Muscle layer of colon (tissue), 2 donors: ENCODE data around the gene LIPK.
"Not testable (repeated sequence)": the region's sequence is repeated elsewhere in the genome, so short reads cannot be mapped to it uniquely, and the experiment has no call there.

ENCODE experiments used
- H3K27ac ChIP-seq: one replicate; pipeline ENCODE4 v1.7.0; 2013; ENCODE audit warnings: low read depth, mild to moderate bottlenecking, low read length, moderate library complexity
- H3K27me3 ChIP-seq, 2 donors: one replicate each; pipeline ENCODE4 v1.7.0; 2013; ENCODE audit warnings: low read length in 2 of 2, mild to moderate bottlenecking in 2 of 2; ENCODE audit not compliant: insufficient read depth in 2 of 2, control insufficient read depth in 1 of 2
- H3K36me3 ChIP-seq: one replicate; pipeline ENCODE4 v1.7.0; 2013; ENCODE audit warnings: mild to moderate bottlenecking, low read length; ENCODE audit not compliant: insufficient read depth
- H3K4me1 ChIP-seq: one replicate; pipeline ENCODE4 v1.7.0; 2013; ENCODE audit warnings: mild to moderate bottlenecking, low read length; ENCODE audit not compliant: insufficient read depth
- H3K4me3 ChIP-seq, 2 donors: one replicate each; pipeline ENCODE4 v1.7.0; 2013; ENCODE audit warnings: low read length in 2 of 2, low read depth in 1 of 2, mild to moderate bottlenecking in 1 of 2, moderate library complexity in 1 of 2
- H3K9ac ChIP-seq: one replicate; pipeline ENCODE4 v1.7.0; 2013; ENCODE audit warnings: low read length
- H3K9me3 ChIP-seq: one replicate; pipeline ENCODE4 v1.7.0; 2013; ENCODE audit warnings: mild to moderate bottlenecking, low read length
- donor health status: abdominal sarcoma.
- donor health status: Adenocarcinoma of cecum.

Gene LIPK

DNA sequence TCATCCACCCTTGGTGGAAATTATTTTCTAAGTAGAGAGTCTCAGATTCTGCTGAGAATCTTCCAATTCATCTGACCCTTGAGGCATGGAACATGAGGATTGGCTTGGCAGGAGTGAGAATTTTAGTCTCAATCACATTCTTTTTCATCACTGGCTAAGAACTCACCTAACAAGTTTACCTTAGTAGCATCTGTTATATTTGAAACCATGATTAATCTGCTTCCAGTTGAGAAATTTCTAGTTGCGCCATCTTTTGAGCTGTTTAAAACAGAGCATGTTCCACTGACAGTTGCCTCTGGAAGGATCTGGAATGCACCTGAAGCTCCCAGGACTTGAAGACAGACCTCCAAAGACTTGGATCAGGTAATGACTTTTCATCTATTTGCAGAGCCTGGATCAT, at the start of gene LIPK:
Gene LIPK, plus strand, starts transcription at position 292 of the 400 bp plus-strand sequence. CDS start 18,295 bp downstream, outside the sequence.
- H3K9ac ChIP-seq = no peak within 1 kb of the TSS
- H3K4me3 ChIP-seq = no peak within 1 kb of the TSS
- H3K27ac ChIP-seq = no peak within 1 kb of the TSS
- H3K27me3 ChIP-seq = no peaks in the 10 kb centered on the region
- no peaks in the 10 kb centered on the region for H3K4me1 ChIP-seq
- H3K9me3 ChIP-seq = no peaks in the 10 kb centered on the region
- no peaks in the 10 kb centered on the region for H3K36me3 ChIP-seq

DNA sequence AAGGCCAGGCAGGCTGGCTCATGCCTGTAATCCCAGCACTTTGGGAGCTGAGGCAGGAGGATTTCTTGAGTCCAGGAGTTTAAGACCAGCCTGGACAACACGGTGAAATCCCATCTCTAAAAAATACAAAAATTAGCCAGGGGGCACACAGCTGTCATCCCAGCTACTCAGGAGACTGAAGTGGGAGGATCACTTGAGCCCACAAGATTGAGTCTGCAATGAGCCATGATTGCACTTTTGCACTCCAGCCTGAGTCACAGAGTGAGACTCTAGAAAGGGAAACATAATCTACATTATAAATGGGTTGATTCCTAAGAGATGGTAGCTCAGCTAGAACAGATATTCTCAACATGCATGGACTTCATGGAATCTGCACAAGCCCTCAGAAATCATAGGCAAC, 48.1 kb upstream of the LIPK start:
- Histone ChIP-seq H3K27ac (no peak overlapping the region), H3K9me3 (no peaks in the 10 kb centered on the region), H3K9ac (no peak overlapping the region), H3K4me1 (no peaks in the 10 kb centered on the region), H3K27me3 (no peaks in the 10 kb centered on the region), H3K36me3 (no peaks in the 10 kb centered on the region), H3K4me3 (no peak overlapping the region)

GRCh38 chr10:88659725-88660597, 46.1 kb upstream of the LIPK start:
- no peaks in the 10 kb centered on the region for H3K4me1 ChIP-seq
- H3K9ac ChIP-seq = no peak overlapping the region
- no peak overlapping the region for H3K4me3 ChIP-seq
- H3K9me3 ChIP-seq = no peaks in the 10 kb centered on the region
- H3K27ac ChIP-seq = no peak overlapping the region
- no peaks in the 10 kb centered on the region for H3K36me3 ChIP-seq
- no peaks in the 10 kb centered on the region for H3K27me3 ChIP-seq

- no peaks in the 10 kb centered on the region for H3K27me3 ChIP-seq
- no peaks in the 10 kb centered on the region for H3K36me3 ChIP-seq
- no peaks in the 10 kb centered on the region for H3K4me1 ChIP-seq
- no peak overlapping the region for H3K9ac ChIP-seq
- H3K9me3 ChIP-seq = no peaks in the 10 kb centered on the region
- no peak overlapping the region for H3K27ac ChIP-seq
- H3K4me3 ChIP-seq = no peak overlapping the region
These were observed 45.5 kb upstream of the LIPK start for GRCh38 chr10:88660598-88660884.

DNA sequence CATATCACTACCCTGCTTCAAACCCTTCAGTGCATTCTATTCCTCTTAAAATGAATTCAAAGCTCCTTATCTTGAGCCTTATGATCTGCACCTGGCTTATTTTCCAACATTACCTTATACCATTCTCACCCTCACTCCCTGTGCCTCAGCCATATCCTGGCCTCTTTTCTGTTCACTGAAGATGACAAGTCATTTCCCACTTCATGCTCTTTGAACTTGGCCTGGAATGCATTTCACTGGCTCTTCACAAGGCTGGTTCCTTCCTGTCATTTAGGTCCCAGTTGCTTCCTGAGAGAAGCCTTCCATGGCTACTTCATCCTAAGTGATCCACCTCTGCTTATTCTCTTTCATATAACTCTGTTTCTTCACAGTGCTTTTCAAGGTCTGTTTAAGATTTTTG, 45.0 kb upstream of the LIPK start:
- no peak overlapping the region for H3K27ac ChIP-seq
- no peaks in the 10 kb centered on the region for H3K36me3 ChIP-seq
- no peak overlapping the region for H3K4me3 ChIP-seq
- no peak overlapping the region for H3K9ac ChIP-seq
- no peaks in the 10 kb centered on the region for H3K4me1 ChIP-seq
- no peaks in the 10 kb centered on the region for H3K27me3 ChIP-seq
- no peaks in the 10 kb centered on the region for H3K9me3 ChIP-seq

DNA sequence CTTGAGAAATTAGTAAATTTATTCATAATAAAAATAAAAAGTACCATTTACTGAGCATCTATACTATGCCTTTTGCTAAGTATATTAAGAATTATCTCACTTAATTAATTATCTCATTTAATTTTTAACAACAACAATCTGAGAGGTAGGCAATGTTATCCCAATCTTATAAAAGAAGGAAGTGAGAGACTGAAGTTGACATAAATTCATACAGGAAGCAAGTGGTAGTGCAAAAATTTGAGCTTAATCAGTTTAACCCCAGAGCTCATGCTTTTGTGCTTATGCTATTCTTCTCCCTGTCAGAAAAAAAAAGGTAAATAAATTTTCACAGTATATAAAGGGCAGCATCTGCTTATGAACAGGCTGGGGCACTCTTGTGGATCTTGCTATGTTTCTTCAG, 44.5 kb upstream of the LIPK start:
- no peaks in the 10 kb centered on the region for H3K27me3 ChIP-seq
- no peak overlapping the region for H3K27ac ChIP-seq
- H3K9me3 ChIP-seq = no peaks in the 10 kb centered on the region
- no peaks in the 10 kb centered on the region for H3K36me3 ChIP-seq
- no peak overlapping the region for H3K9ac ChIP-seq
- no peak overlapping the region for H3K4me3 ChIP-seq
- H3K4me1 ChIP-seq = no peaks in the 10 kb centered on the region

DNA sequence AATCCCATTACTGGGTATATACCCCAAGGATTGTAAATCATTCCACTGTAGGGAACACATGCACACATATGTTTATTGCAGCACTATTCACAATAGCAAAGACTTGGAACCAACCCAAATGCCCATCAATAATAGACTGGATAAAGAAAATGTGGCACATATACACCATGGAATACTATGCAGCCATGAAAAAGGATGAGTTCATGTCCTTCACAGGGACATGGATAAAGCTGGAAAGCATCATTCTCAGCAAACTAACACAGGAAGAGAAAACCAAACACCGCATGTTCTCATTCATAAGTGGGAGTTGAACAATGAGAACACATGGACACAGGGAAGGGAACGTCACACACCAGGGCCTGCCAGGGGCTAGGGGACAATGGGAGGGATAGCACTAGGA, 42.9 kb upstream of the LIPK start:
- H3K27ac ChIP-seq, H3K4me1 ChIP-seq, H3K4me3 ChIP-seq, H3K9me3 ChIP-seq, H3K9ac ChIP-seq, H3K36me3 ChIP-seq, H3K27me3 ChIP-seq: not testable (repeated sequence)

- no peak within 1 kb of the TSS for H3K4me3 ChIP-seq
- H3K27ac ChIP-seq = no peak within 1 kb of the TSS
- H3K36me3 ChIP-seq = no peaks in the 10 kb centered on the region
- H3K9ac ChIP-seq = no peak within 1 kb of the TSS
- H3K9me3 ChIP-seq = no peaks in the 10 kb centered on the region
- no peaks in the 10 kb centered on the region for H3K27me3 ChIP-seq
- no peaks in the 10 kb centered on the region for H3K4me1 ChIP-seq
These were observed 41.9 kb upstream of the LIPK start, which contains the start of gene LIPF for GRCh38 chr10:88664142-88664541. TSS of gene LIPF (plus strand) at chr10:88664442. CDS start at chr10:88667298, 2,856 bp downstream.

DNA sequence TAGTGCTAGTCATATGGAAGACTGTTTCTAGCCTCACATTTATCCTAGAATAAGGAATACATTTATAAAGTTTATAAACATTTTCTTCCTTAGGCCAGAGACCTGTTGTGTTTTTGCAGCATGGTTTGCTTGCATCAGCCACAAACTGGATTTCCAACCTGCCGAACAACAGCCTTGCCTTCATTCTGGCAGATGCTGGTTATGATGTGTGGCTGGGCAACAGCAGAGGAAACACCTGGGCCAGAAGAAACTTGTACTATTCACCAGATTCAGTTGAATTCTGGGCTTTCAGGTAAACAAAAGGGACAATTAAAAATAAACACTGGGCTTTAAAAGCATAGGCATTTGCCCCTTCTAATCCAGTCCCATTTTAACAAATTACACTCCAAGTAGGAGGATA, 37.6 kb upstream of the LIPK start:
- H3K36me3 ChIP-seq = no peaks in the 10 kb centered on the region
- no peak overlapping the region for H3K27ac ChIP-seq
- no peak overlapping the region for H3K9ac ChIP-seq
- H3K9me3 ChIP-seq = no peaks in the 10 kb centered on the region
- no peaks in the 10 kb centered on the region for H3K27me3 ChIP-seq
- H3K4me1 ChIP-seq = no peaks in the 10 kb centered on the region
- no peak overlapping the region for H3K4me3 ChIP-seq

- no peak overlapping the region for H3K27ac ChIP-seq
- H3K4me1 ChIP-seq = no peaks in the 10 kb centered on the region
These were observed 35.6 kb upstream of the LIPK start for GRCh38 chr10:88670497-88670896.

GRCh38 chr10:88672041-88672440, 34.0 kb upstream of the LIPK start:
- H3K27ac ChIP-seq = no peak overlapping the region

More at GRCh38 chr10:88670497-88670896, 35.6 kb upstream of the LIPK start:
- Histone ChIP-seq H3K9ac (no peak overlapping the region), H3K27me3 (no peaks in the 10 kb centered on the region), H3K9me3 (no peaks in the 10 kb centered on the region), H3K4me3 (no peak overlapping the region), H3K36me3 (no peaks in the 10 kb centered on the region)

More at GRCh38 chr10:88672041-88672440, 34.0 kb upstream of the LIPK start:
- Histone ChIP-seq H3K4me1 (no peaks in the 10 kb centered on the region), H3K9me3 (no peaks in the 10 kb centered on the region), H3K27me3 (no peaks in the 10 kb centered on the region), H3K36me3 (no peaks in the 10 kb centered on the region), H3K9ac (no peak overlapping the region), H3K4me3 (no peak overlapping the region)
